Breast epithelium (tissue), 4 donors: Measurements from ENCODE around the gene RNF126. TPM values are rescaled to one million over a fixed set of nuclear protein-coding genes. Genes with fewer than 3 reads are reported as not detected.

Experiments
- DNase-seq, 2 donors: peaks; one replicate each; pipeline ENCODE4 v3.0.0-alpha.2; 2019; ENCODE audit warnings: low spot score in 2 of 2
- H3K27ac ChIP-seq, 2 donors: fragments of 200-600 bp; sonication (generic) in 1 of 2; one replicate each; pipeline ENCODE4 v1.5.1; 2016 to 2019; ENCODE audit warnings: mild to moderate bottlenecking in 1 of 2
- H3K27me3 ChIP-seq, 2 donors: fragments of 200-600 bp; sonication (generic) in 1 of 2; one replicate each; pipeline versions ENCODE4 v1.5.1 to v1.6.0; 2017 to 2019; ENCODE audit warnings: control low read depth in 1 of 2, mild to moderate bottlenecking in 1 of 2
- H3K36me3 ChIP-seq: fragments of 200-600 bp; one replicate; pipeline ENCODE4 v1.5.1; 2019
- H3K4me1 ChIP-seq, 2 donors: fragments of 200-600 bp; sonication (generic); one replicate each; pipeline ENCODE4 v1.5.1; 2016 to 2019; ENCODE audit warnings: control low read depth in 1 of 2
- H3K4me3 ChIP-seq, 3 donors: fragments of 200-600 bp; sonication (generic); 1 replicate in 2 of 3; 2 replicates in 1 of 3; pipeline ENCODE4 v1.5.1; 2016 to 2019; ENCODE audit warnings: mild to moderate bottlenecking in 3 of 3, moderate library complexity in 2 of 3
- H3K9me3 ChIP-seq, 2 donors: fragments of 200-600 bp; sonication (generic) in 1 of 2; one replicate each; pipeline ENCODE4 v1.5.1; 2016 to 2019; ENCODE audit warnings: control low read depth in 1 of 2
- POLR2A ChIP-seq: fragments of 450-650 bp; IDR thresholded peaks from one replicate; pipeline ENCODE4 v1.6.1; 2016; ENCODE audit warnings: antibody characterized with exemption, mild to moderate bottlenecking, moderate library complexity
- POLR2AphosphoS5 ChIP-seq, 3 donors: sonication (generic); formaldehyde crosslinking; IDR thresholded peaks; one replicate each; pipeline ENCODE4 v1.6.1; 2017; ENCODE audit warnings: antibody characterized with exemption in 3 of 3
- intact Hi-C: fragments of 100-400 bp; cut with DNase I; formaldehyde crosslinking; loops from one replicate; pipeline ENCODE4 v1.15.1; 2023; ENCODE audit warnings: low total_unique reads
- total RNA-seq, 3 donors: library from RNA; depleted of rRNA; stranded (reverse); fragments of >200 nt; gene quantifications; one replicate each; pipeline ENCODE4 v1.1.0, GENCODE V29; 2016
- TF ChIP-seq, protein P1 (sequence below), 3 donors: fragments of 450-650 bp; IDR thresholded peaks; one replicate each; pipeline ENCODE4 v1.5.1; 2016 to 2017; ENCODE audit warnings: antibody characterized with exemption in 3 of 3, mild to moderate bottlenecking in 3 of 3, moderate library complexity in 3 of 3

RNF126 gene
- total RNA-seq, 3 donors from 2014 or later, result 41.1 to 46.5 (median 46.2) TPM

DNA sequence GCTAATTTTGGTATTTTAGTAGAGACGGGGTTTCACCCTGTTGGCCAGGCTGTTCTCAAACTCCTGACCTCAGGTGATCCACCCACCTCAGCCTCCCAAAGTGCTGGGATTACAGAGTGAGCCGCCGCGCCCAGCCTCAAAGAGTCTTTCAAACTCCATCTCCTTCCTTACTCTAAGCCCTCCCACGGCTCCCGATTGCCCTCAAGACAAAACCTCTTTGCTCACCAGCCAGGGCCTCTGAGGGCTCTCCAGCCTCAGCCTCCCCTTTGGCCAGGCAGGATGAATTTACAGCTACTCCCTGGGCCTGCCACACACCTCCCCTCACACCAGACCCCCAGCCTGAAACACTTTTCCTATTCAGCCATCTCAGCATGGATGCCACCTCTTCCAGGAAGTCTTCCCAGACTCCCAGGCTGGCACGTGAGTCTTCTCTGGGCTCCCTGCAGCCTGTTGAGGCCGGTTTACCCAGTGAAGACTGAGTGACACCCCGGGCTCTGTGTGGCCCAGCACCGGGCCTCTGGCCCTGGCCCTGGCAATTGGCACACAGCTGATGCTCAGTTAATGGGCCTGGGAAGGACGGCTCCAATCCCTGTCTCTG is 24.7 kb upstream of the RNF126 start:
- Histone ChIP-seq H3K4me3 (no peak overlapping the region), H3K27me3 (no peaks in the 10 kb centered on the region), H3K4me1 (no peaks in the 10 kb centered on the region), H3K27ac (no peak overlapping the region), H3K36me3 (no peaks in the 10 kb centered on the region), H3K9me3 (no peaks in the 10 kb centered on the region)
- intact Hi-C loops, result no loop called here
- TF ChIP-seq, protein P1, sequence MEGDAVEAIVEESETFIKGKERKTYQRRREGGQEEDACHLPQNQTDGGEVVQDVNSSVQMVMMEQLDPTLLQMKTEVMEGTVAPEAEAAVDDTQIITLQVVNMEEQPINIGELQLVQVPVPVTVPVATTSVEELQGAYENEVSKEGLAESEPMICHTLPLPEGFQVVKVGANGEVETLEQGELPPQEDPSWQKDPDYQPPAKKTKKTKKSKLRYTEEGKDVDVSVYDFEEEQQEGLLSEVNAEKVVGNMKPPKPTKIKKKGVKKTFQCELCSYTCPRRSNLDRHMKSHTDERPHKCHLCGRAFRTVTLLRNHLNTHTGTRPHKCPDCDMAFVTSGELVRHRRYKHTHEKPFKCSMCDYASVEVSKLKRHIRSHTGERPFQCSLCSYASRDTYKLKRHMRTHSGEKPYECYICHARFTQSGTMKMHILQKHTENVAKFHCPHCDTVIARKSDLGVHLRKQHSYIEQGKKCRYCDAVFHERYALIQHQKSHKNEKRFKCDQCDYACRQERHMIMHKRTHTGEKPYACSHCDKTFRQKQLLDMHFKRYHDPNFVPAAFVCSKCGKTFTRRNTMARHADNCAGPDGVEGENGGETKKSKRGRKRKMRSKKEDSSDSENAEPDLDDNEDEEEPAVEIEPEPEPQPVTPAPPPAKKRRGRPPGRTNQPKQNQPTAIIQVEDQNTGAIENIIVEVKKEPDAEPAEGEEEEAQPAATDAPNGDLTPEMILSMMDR (IDR thresholded peaks at IDR 0.05), result no peak
- TF ChIP-seq POLR2A (no peak), POLR2AphosphoS5 (IDR thresholded peaks at IDR 0.05) (no peak)
- DNase-seq, result no peak

DNA sequence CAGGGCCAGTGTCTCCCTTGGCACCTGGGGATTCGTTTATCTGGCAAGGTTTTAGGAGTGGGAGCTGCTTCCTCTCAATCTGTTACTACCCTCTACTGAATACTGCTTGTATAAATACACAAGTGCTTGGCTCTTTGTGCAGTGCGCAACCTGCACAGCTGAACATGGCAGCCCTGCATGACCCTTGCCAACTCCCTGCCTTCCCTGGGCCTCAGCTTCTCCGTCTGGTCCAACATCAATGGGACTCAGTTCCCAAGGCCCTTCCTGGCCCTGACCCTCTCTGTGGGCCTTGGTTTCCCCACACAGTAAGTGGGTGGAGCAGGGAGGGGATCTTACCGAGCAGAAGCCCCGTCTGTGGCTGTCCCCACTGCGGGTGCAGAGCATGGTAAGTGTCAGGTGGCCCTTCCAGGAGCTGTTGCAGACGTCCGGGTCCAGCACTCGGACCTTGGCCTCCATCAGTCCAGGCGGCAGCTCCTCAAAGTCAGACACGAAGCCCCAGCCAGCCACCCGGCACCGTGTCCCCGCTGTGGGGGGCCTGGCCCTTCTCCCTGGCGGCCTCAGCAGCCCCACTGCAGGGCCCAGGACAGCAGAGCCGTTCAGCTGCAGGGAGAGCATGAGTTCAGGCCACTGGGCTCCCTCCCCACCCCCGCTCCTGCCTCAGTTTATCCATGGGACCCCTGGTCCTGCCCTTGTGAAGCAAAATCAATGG is 23.7 kb upstream of the RNF126 start:
- TF ChIP-seq POLR2A, result no peak
- no peak for TF ChIP-seq POLR2AphosphoS5 (IDR thresholded peaks at IDR 0.05)
- TF ChIP-seq, protein P1 (IDR thresholded peaks at IDR 0.05), result no peak
- intact Hi-C loops, result no loop called here
- H3K4me3 ChIP-seq, result no peak overlapping the region
- H3K4me1 ChIP-seq, result no peaks in the 10 kb centered on the region
- no peaks in the 10 kb centered on the region for H3K9me3 ChIP-seq
- no peaks in the 10 kb centered on the region for H3K27me3 ChIP-seq
- no peak for DNase-seq
- H3K27ac ChIP-seq, result no peak overlapping the region
- no peaks in the 10 kb centered on the region for H3K36me3 ChIP-seq

DNA sequence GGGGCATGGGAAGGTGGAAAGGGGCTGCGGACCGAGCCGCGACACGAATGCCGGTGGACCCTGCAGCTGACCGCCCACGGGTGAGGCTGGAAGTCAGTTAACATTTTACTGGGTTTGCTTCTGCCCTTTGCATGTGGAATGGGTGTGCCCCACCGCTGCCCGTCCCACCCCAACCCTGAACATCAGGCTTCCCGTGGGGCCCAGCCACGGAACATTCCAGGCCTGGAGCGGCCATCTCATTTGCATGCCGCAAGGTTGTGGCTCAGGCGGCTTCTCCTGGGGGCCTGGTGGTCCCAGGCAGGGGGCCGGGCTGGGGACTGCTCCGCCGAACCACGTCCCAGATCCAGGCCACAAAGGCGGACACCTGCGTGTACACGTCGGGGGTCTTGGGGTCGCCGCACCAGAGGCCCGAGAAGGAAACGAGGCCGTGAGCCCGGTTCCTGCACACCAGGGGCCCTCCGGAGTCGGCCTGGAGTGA is 22.5 kb upstream of the RNF126 start:
- no peak overlapping the region for H3K4me3 ChIP-seq
- no peaks in the 10 kb centered on the region for H3K27me3 ChIP-seq
- H3K36me3 ChIP-seq, result no peaks in the 10 kb centered on the region
- no peak for TF ChIP-seq POLR2A
- TF ChIP-seq, protein P1 (IDR thresholded peaks at IDR 0.05), result no peak
- no peak for TF ChIP-seq POLR2AphosphoS5 (IDR thresholded peaks at IDR 0.05)
- H3K9me3 ChIP-seq, result no peaks in the 10 kb centered on the region
- no peaks in the 10 kb centered on the region for H3K4me1 ChIP-seq
- intact Hi-C loops, result no loop called here
- H3K27ac ChIP-seq, result no peak overlapping the region
- DNase-seq, result no peak

GRCh38 chr19:682678-683320 is 19.8 kb upstream of the RNF126 start:
- no peaks in the 10 kb centered on the region for H3K9me3 ChIP-seq
- no peak overlapping the region for H3K4me3 ChIP-seq
- DNase-seq, result peak in 1 of 2 donors; percentile 47
- no peak for TF ChIP-seq POLR2A
- TF ChIP-seq POLR2AphosphoS5 (IDR thresholded peaks at IDR 0.05), result no peak
- TF ChIP-seq, protein P1 (IDR thresholded peaks at IDR 0.05), result no peak
- intact Hi-C loops, result no loop called here
- no peaks in the 10 kb centered on the region for H3K36me3 ChIP-seq
- H3K4me1 ChIP-seq, result peaks cover 2 to 5% of the 10 kb centered on the region in 2 donors
- H3K27ac ChIP-seq, result no peak overlapping the region
- H3K27me3 ChIP-seq, result no peaks in the 10 kb centered on the region
